ENCODE measurements around the gene ACE2. TPM values are rescaled to one million over a fixed set of nuclear protein-coding genes. Genes with fewer than 3 reads are reported as not detected.

ACE2 gene
- total RNA-seq, 2 donors from 2014 or later, result 0.16 to 0.53 TPM

GRCh38 chrX:15567267-15567666, 33.5 kb downstream of the ACE2 start:
- H3K9me3 Mint-ChIP-seq, result no peaks in the 10 kb centered on the region
- DNase-seq (no peak), ATAC-seq (replicated peaks in 1 of 2) (no peak)
- H3K36me3 Mint-ChIP-seq (ENCODE audit: insufficient read depth in 2 of 2), result no peaks in the 10 kb centered on the region
- H3K4me3 Mint-ChIP-seq, result no peak overlapping the region
- no peaks in the 10 kb centered on the region for H3K4me1 Mint-ChIP-seq (ENCODE audit: low read depth)
- H3K27me3 Mint-ChIP-seq (ENCODE audit: low read depth), result peaks cover 55% of the 10 kb centered on the region
- no peak overlapping the region for H3K27ac Mint-ChIP-seq

DNA sequence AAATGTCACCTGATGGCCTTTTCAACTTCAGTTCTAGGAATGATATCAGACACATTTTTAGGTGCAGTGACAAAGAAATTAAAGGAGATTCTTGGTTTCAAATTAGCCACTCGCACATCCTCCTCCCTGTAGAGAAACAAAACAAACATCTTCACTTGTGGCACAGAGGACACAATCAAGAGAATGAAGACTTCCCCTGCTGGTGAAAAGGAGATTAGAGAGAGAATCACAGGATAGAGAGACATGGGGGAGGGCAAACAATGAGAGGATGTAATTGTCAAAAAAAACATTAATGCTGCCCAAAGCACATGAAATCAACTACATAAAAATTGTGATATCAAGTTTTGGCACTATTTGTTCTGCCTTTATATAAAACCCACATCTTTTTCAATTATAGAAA, 34.5 kb downstream of the ACE2 start:
- peak overlapping the region; percentile 69 for H3K27ac Mint-ChIP-seq
- no peak for DNase-seq
- no peak for ATAC-seq (replicated peaks in 1 of 2)
- H3K4me3 Mint-ChIP-seq, result no peak overlapping the region
- H3K36me3 Mint-ChIP-seq (ENCODE audit: insufficient read depth in 2 of 2), result no peaks in the 10 kb centered on the region
- H3K27me3 Mint-ChIP-seq (ENCODE audit: low read depth), result peaks cover 62% of the 10 kb centered on the region
- no peaks in the 10 kb centered on the region for H3K4me1 Mint-ChIP-seq (ENCODE audit: low read depth)
- H3K9me3 Mint-ChIP-seq, result no peaks in the 10 kb centered on the region

- H3K4me1 Mint-ChIP-seq (ENCODE audit: low read depth), result no peaks in the 10 kb centered on the region
- no peaks in the 10 kb centered on the region for H3K9me3 Mint-ChIP-seq
- H3K36me3 Mint-ChIP-seq (ENCODE audit: insufficient read depth in 2 of 2), result no peaks in the 10 kb centered on the region
- H3K4me3 Mint-ChIP-seq, result no peak overlapping the region
- DNase-seq, result peak; percentile 19 to 26
- H3K27ac Mint-ChIP-seq, result no peak overlapping the region
- ATAC-seq (replicated peaks in 1 of 2), result peak; percentile 67 to 72
- peaks cover 59% of the 10 kb centered on the region for H3K27me3 Mint-ChIP-seq (ENCODE audit: low read depth)
Measured at GRCh38 chrX:15564981-15565579, 35.7 kb downstream of the ACE2 start.

DNA sequence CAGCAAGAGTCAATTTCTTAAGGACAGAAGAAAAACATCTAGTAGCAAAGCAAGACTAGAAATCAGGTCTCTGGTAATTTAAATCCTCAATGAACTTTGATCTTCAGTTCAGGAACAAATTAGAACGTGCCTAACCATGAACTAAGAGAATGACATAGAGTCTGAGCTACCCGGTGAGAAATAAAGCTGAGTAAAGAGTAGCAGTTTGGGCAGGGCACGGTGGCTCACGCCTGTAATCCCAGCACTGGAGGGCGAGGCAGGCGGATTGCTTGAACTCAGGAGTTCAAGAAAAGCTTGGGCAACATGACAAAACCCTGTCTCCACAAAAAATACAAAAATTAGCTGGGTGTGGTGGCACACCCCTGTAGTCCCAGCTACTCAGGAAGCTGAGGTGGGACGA, 37.7 kb downstream of the ACE2 start:
- no peak for DNase-seq
- H3K27me3 Mint-ChIP-seq (ENCODE audit: low read depth), result peaks cover 43% of the 10 kb centered on the region
- no peak overlapping the region for H3K27ac Mint-ChIP-seq
- H3K9me3 Mint-ChIP-seq, result no peaks in the 10 kb centered on the region
- ATAC-seq (replicated peaks in 1 of 2), result no peak
- no peaks in the 10 kb centered on the region for H3K36me3 Mint-ChIP-seq (ENCODE audit: insufficient read depth in 2 of 2)
- no peaks in the 10 kb centered on the region for H3K4me1 Mint-ChIP-seq (ENCODE audit: low read depth)
- no peak overlapping the region for H3K4me3 Mint-ChIP-seq

- Mint-ChIP-seq H3K4me1 (ENCODE audit: low read depth) (no peaks in the 10 kb centered on the region), H3K36me3 (ENCODE audit: insufficient read depth in 2 of 2) (no peaks in the 10 kb centered on the region), H3K27ac (no peak overlapping the region), H3K27me3 (ENCODE audit: low read depth) (peaks cover 24% of the 10 kb centered on the region), H3K4me3 (no peak overlapping the region), H3K9me3 (no peaks in the 10 kb centered on the region)
- DNase-seq (no peak), ATAC-seq (replicated peaks in 1 of 2) (no peak)
Measured at GRCh38 chrX:15560924-15561323, 39.8 kb downstream of the ACE2 start.

- Mint-ChIP-seq H3K9me3 (no peaks in the 10 kb centered on the region), H3K4me3 (no peak overlapping the region), H3K36me3 (ENCODE audit: insufficient read depth in 2 of 2) (no peaks in the 10 kb centered on the region), H3K27ac (no peak overlapping the region), H3K4me1 (ENCODE audit: low read depth) (no peaks in the 10 kb centered on the region), H3K27me3 (ENCODE audit: low read depth) (peaks cover 14% of the 10 kb centered on the region)
- no peak for ATAC-seq (replicated peaks in 1 of 2)
- DNase-seq, result no peak
Measured at GRCh38 chrX:15559227-15559626, 41.5 kb downstream of the ACE2 start.

GRCh38 chrX:15549189-15550012, 51.4 kb downstream of the ACE2 start:
- no peaks in the 10 kb centered on the region for H3K9me3 Mint-ChIP-seq
- H3K27me3 Mint-ChIP-seq (ENCODE audit: low read depth), result peaks cover 19% of the 10 kb centered on the region
- no peak for ATAC-seq (replicated peaks in 1 of 2)

DNA sequence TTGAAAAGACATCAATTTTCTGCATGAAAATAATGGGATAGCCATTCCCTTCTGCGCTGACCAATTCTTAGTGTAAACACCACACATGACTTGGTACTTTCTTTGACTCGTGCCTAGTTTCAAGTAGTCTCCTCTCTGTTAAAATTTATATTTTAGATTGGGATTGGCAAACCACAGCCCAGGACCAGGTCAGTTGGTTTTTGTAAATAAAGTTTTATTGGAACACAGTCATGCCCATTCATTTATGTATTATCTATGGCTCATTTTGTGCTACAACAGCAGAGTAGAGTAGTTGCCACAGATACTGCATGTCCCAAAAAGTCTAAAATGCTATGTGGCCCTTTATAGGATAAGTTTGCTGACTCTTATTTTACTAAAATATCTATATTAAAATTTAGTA, 53.4 kb downstream of the ACE2 start:
- ATAC-seq (replicated peaks in 1 of 2) (no peak), DNase-seq (no peak)
- Mint-ChIP-seq H3K4me3 (no peak overlapping the region), H3K36me3 (ENCODE audit: insufficient read depth in 2 of 2) (no peaks in the 10 kb centered on the region), H3K27ac (no peak overlapping the region), H3K27me3 (ENCODE audit: low read depth) (peaks cover 12% of the 10 kb centered on the region), H3K9me3 (no peaks in the 10 kb centered on the region), H3K4me1 (ENCODE audit: low read depth) (no peaks in the 10 kb centered on the region)

More at GRCh38 chrX:15549189-15550012, 51.4 kb downstream of the ACE2 start:
- Mint-ChIP-seq H3K36me3 (ENCODE audit: insufficient read depth in 2 of 2) (no peaks in the 10 kb centered on the region), H3K4me3 (no peak overlapping the region), H3K27ac (no peak overlapping the region), H3K4me1 (ENCODE audit: low read depth) (no peaks in the 10 kb centered on the region)
- DNase-seq, result no peak

- H3K27me3 Mint-ChIP-seq (ENCODE audit: low read depth), result peaks cover 17% of the 10 kb centered on the region
- ATAC-seq (replicated peaks in 1 of 2), result no peak
- H3K4me3 Mint-ChIP-seq, result no peak overlapping the region
- H3K4me1 Mint-ChIP-seq (ENCODE audit: low read depth), result no peaks in the 10 kb centered on the region
- DNase-seq, result no peak
- no peak overlapping the region for H3K27ac Mint-ChIP-seq
- H3K36me3 Mint-ChIP-seq (ENCODE audit: insufficient read depth in 2 of 2), result no peaks in the 10 kb centered on the region
- H3K9me3 Mint-ChIP-seq, result no peaks in the 10 kb centered on the region
Measured at GRCh38 chrX:15546745-15547144, 54.0 kb downstream of the ACE2 start.

- no peak for ATAC-seq (replicated peaks in 1 of 2)
- Mint-ChIP-seq H3K4me1 (ENCODE audit: low read depth) (no peaks in the 10 kb centered on the region), H3K4me3 (no peak overlapping the region), H3K27me3 (ENCODE audit: low read depth) (peaks cover 23% of the 10 kb centered on the region), H3K9me3 (no peaks in the 10 kb centered on the region), H3K27ac (no peak overlapping the region), H3K36me3 (ENCODE audit: insufficient read depth in 2 of 2) (no peaks in the 10 kb centered on the region)
- DNase-seq, result no peak
Measured at GRCh38 chrX:15530318-15530717, 70.4 kb downstream of the ACE2 start.

- Mint-ChIP-seq H3K4me1 (ENCODE audit: low read depth) (no peaks in the 10 kb centered on the region), H3K9me3 (no peaks in the 10 kb centered on the region), H3K27ac (no peak overlapping the region), H3K4me3 (no peak overlapping the region), H3K27me3 (ENCODE audit: low read depth) (peaks cover 27% of the 10 kb centered on the region), H3K36me3 (ENCODE audit: insufficient read depth in 2 of 2) (no peaks in the 10 kb centered on the region)
- DNase-seq (no peak), ATAC-seq (replicated peaks in 1 of 2) (no peak)
Measured at GRCh38 chrX:15529165-15529564, 71.6 kb downstream of the ACE2 start.

DNA sequence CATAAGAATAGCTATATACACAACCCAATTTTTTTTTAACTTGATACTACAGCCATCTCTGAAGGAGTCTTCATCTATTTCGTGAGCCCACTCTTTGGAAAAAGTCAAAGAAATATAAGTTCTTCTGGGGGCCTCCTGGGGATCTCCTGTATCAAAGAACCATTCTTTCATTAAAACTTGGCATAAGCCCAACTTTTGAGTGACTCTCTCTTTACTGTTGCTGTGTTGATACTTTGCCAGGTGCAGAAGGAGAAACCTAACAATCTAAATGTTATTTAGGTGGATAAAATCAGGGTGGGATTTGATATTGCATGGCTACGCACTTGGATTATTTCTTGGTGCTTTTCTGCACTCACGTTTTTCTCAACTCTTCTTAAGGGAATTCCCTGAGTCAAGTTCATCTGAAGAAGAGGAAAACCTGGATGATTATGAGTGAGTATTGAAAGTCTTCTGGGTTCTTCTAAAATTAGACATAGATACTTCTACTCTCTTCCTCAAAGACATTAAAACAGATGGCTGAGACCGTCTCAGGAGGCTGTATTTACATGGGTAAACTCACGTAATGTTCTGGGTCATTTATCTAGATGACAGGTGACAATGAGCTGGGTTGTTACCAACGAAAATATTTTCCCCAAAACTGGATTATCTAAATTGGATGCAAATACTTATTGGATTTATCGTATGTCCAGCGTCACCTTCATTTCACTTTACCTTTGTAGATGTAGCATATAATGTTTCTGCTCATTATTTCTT, 74.9 kb downstream of the ACE2 start:
- no peak for DNase-seq
- peaks cover 40% of the 10 kb centered on the region for H3K27me3 Mint-ChIP-seq (ENCODE audit: low read depth)
- no peaks in the 10 kb centered on the region for H3K4me1 Mint-ChIP-seq (ENCODE audit: low read depth)
- H3K4me3 Mint-ChIP-seq, result no peak overlapping the region
- H3K36me3 Mint-ChIP-seq (ENCODE audit: insufficient read depth in 2 of 2), result no peaks in the 10 kb centered on the region
- H3K27ac Mint-ChIP-seq, result no peak overlapping the region
- ATAC-seq (replicated peaks in 1 of 2), result no peak
- H3K9me3 Mint-ChIP-seq, result no peaks in the 10 kb centered on the region

DNA sequence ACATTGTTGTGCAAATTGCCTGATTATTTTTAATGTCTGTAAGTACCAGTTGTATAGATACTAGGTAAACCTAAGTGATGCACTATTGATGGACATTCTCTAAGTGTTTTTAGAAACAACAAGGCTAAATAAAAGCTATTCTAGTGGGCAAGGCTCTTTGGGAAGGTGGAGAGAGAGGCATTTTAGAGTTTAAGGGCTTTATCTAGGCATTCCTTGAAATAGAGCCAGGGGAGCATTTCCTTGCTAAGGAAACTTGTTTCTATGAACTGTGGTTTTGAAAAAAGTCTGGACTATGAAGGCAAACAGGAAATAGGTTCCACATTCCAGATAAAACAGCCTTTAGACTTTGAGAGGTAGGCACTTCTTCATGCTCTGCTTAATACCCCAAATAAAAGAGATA, 76.3 kb downstream of the ACE2 start:
- Mint-ChIP-seq H3K4me1 (ENCODE audit: low read depth) (no peaks in the 10 kb centered on the region), H3K4me3 (no peak overlapping the region), H3K27me3 (ENCODE audit: low read depth) (peaks cover 43% of the 10 kb centered on the region), H3K36me3 (ENCODE audit: insufficient read depth in 2 of 2) (no peaks in the 10 kb centered on the region), H3K9me3 (peaks cover 0 to 2% of the 10 kb centered on the region in 2 donors), H3K27ac (no peak overlapping the region)
- DNase-seq (no peak), ATAC-seq (replicated peaks in 1 of 2) (no peak)
